Sigmoid colon (tissue), 7 donors: Measurements from ENCODE around the gene NTN3. TPM values are rescaled to one million over a fixed set of nuclear protein-coding genes. Genes with fewer than 3 reads are reported as not detected.
A peak's percentile ranks its signal among the peaks of the same experiment; 100 is the strongest.

Experiments used
- DNase-seq: peaks from one replicate; pipeline ENCODE4 v3.0.0-alpha.2; 2019
- H3K27ac ChIP-seq, 4 donors: fragments of 200-600 bp; sonication (generic); one replicate each; pipeline ENCODE4 v1.5.1; 2016 to 2019; ENCODE audit warnings: mild to moderate bottlenecking in 1 of 4
- H3K27me3 ChIP-seq, 3 donors: fragments of 200-600 bp; sonication (generic); one replicate each; pipeline ENCODE4 v1.5.1; 2019; ENCODE audit warnings: mild to moderate bottlenecking in 1 of 3
- H3K36me3 ChIP-seq, 4 donors: fragments of 200-600 bp; sonication (generic); one replicate each; pipeline ENCODE4 v1.5.1; 2016 to 2019
- H3K4me1 ChIP-seq, 4 donors: fragments of 200-600 bp; sonication (generic); one replicate each; pipeline ENCODE4 v1.5.1; 2017 to 2019
- H3K4me3 ChIP-seq, 4 donors: fragments of 200-600 bp; sonication (generic); one replicate each; pipeline ENCODE4 v1.5.1; 2017 to 2019; ENCODE audit warnings: mild to moderate bottlenecking in 2 of 4, moderate library complexity in 1 of 4
- H3K9me3 ChIP-seq, 4 donors: fragments of 200-600 bp in 3 of 4; sonication (generic) in 3 of 4; one replicate each; pipeline versions ENCODE4 v1.5.1 to v1.6.1; 2013 to 2019
- EP300 ChIP-seq, 4 donors: sonication (generic); formaldehyde crosslinking; IDR thresholded peaks; one replicate each; pipeline ENCODE4 v1.6.1; 2017; ENCODE audit warnings: antibody characterized with exemption in 4 of 4
- POLR2A ChIP-seq, 2 donors: fragments of 450-650 bp; IDR thresholded peaks; one replicate each; pipeline ENCODE4 v1.6.1; 2016; ENCODE audit warnings: antibody characterized with exemption in 2 of 2, mild to moderate bottlenecking in 2 of 2, moderate library complexity in 2 of 2
- POLR2AphosphoS5 ChIP-seq, 4 donors: sonication (generic); formaldehyde crosslinking; IDR thresholded peaks; one replicate each; pipeline ENCODE4 v1.6.1; 2017; ENCODE audit warnings: antibody characterized with exemption in 4 of 4
- WGBS, 2 donors: extraction: QIAGEN DNeasy Blood & Tissue Kit; methylation state at CpG; one replicate each; pipeline ENCODE4 v1.1.7; 2013; 5-methylcytosine and 5-hydroxymethylcytosine counted together
- intact Hi-C: fragments of 100-400 bp; cut with DNase I; formaldehyde crosslinking; loops from one replicate; pipeline ENCODE4 v1.15.1; 2023
- polyA plus RNA-seq, 3 donors: library from polyadenylated mRNA; stranded (reverse); fragments of 200-250 nt; gene quantifications; one replicate each; pipeline ENCODE4 v1.2.3, GENCODE V29; 2013
- total RNA-seq, 4 donors: library from RNA; depleted of rRNA; stranded (reverse); fragments of >200 nt; gene quantifications; one replicate each; pipeline ENCODE4 v1.1.0, GENCODE V29; 2016
- TF ChIP-seq, protein P1 (sequence below), 4 experiments: fragments of 450-650 bp in 3 of 4; fragments of 200-600 bp in 1 of 4; IDR thresholded peaks; one replicate each; pipeline ENCODE4 v1.5.1; 2016 to 2019; ENCODE audit warnings: antibody characterized with exemption in 4 of 4, mild to moderate bottlenecking in 3 of 4, moderate library complexity in 2 of 4
- donor health status: healthy with polysubstance abuse.
- donor health status: Bipolar disorder and iron deficiency.
- donor health status: healthy.

NTN3 gene
- total and polyA plus RNA-seq, 7 donors = 0.13 to 0.83 TPM; not detected in 5

DNA sequence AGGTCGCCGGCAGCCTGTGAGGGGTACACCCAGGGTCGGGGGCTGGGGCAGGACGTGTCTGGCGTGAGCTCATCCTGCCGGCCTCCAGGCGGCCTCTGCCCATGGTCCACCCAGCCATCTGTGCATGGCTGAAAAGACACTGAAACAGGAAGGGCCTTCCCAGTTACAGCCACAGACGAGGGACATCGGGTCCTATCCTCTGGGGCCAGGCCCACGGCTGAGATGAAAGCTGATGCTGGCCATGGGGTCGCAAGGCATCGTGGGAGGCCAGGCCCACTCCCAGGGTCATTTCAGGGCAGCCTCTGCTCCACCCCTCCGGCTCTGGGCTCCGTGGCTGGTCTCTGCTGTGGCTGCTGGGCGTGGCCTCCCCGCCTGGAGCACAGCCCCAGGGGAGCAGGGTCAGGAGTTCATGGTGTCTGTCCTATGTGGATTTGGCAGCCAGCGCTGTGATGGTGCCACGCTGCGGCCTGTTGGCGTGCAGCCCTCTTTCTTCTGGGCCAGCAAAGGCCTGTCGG lies 26.1 kb downstream of the NTN3 start:
- H3K36me3 ChIP-seq = peaks cover 0 to 29% (median 7%) of the 10 kb centered on the region in 4 donors
- H3K4me3 ChIP-seq = no peak overlapping the region
- H3K4me1 ChIP-seq = peaks cover 0 to 35% (median 25%) of the 10 kb centered on the region in 4 donors
- WGBS, 2 donors = 43 to 66% methylated on average over 21 of the region's 21 CpGs
- H3K27ac ChIP-seq = peak overlapping the region in 3 of 4 donors; percentile 16 to 27 (median 20)
- H3K9me3 ChIP-seq = no peaks in the 10 kb centered on the region
- TF ChIP-seq EP300 (IDR thresholded peaks at IDR 0.05) (no peak), POLR2AphosphoS5 (IDR thresholded peaks at IDR 0.05) (no peak), POLR2A (IDR thresholded peaks at IDR 0.05) (no peak)
- TF ChIP-seq, protein P1, sequence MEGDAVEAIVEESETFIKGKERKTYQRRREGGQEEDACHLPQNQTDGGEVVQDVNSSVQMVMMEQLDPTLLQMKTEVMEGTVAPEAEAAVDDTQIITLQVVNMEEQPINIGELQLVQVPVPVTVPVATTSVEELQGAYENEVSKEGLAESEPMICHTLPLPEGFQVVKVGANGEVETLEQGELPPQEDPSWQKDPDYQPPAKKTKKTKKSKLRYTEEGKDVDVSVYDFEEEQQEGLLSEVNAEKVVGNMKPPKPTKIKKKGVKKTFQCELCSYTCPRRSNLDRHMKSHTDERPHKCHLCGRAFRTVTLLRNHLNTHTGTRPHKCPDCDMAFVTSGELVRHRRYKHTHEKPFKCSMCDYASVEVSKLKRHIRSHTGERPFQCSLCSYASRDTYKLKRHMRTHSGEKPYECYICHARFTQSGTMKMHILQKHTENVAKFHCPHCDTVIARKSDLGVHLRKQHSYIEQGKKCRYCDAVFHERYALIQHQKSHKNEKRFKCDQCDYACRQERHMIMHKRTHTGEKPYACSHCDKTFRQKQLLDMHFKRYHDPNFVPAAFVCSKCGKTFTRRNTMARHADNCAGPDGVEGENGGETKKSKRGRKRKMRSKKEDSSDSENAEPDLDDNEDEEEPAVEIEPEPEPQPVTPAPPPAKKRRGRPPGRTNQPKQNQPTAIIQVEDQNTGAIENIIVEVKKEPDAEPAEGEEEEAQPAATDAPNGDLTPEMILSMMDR (IDR thresholded peaks at IDR 0.05) = no peak
- no peaks in the 10 kb centered on the region for H3K27me3 ChIP-seq
- no peak for DNase-seq
- intact Hi-C loops = no loop called here

DNA sequence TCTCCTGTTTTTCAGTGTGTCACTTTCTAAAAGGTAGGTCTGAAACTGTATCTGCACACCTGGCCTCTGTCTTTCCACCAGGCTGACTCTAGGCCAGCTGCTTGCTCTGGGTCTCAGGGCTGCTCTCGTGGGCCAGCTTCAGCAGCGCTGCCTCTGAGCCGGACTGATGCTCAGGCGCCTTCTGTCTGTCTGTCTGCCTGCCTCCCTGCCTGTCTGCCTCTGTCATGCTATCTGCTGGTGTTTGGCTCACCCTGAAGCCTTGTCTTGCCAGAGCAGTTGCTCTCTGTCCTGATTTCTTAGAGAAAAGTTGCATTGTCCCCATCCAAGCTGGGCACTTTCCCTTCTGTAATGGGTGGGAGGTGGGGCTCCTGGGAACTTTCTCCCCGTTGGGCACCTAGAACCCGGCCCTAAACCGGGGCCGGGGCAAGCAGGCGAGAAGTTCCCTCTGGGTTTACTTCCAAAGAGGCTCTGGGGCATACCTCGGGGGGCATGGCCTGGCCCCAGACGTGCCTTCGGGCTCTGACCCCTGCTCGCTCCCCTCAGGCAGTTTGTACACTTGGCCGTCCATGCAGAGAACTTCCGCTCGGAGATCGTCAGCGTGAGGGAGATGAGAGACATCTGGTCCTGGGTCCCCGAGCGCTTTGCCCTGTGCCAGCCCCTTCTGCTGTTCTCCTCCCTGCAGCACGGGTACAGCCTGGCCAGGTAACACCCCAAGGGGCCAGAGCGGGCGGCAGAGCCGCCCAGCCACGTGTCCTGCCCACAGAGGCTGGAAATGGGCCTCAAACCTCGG lies 26.8 kb downstream of the NTN3 start:
- WGBS, 2 donors = 88 to 91% methylated on average over 26 of the region's 26 CpGs
- peaks cover 0 to 29% (median 7%) of the 10 kb centered on the region in 4 donors for H3K36me3 ChIP-seq
- no peaks in the 10 kb centered on the region for H3K27me3 ChIP-seq
- intact Hi-C loops = no loop called here
- H3K4me1 ChIP-seq = peaks cover 0 to 42% (median 25%) of the 10 kb centered on the region in 4 donors
- H3K9me3 ChIP-seq = no peaks in the 10 kb centered on the region
- no peak overlapping the region for H3K4me3 ChIP-seq
- TF ChIP-seq, protein P1 (IDR thresholded peaks at IDR 0.05) = no peak
- TF ChIP-seq EP300 (IDR thresholded peaks at IDR 0.05) (no peak), POLR2AphosphoS5 (IDR thresholded peaks at IDR 0.05) (no peak), POLR2A (IDR thresholded peaks at IDR 0.05) (no peak)
- H3K27ac ChIP-seq = peak overlapping the region in 3 of 4 donors; percentile 12 to 21 (median 20)
- no peak for DNase-seq

DNA sequence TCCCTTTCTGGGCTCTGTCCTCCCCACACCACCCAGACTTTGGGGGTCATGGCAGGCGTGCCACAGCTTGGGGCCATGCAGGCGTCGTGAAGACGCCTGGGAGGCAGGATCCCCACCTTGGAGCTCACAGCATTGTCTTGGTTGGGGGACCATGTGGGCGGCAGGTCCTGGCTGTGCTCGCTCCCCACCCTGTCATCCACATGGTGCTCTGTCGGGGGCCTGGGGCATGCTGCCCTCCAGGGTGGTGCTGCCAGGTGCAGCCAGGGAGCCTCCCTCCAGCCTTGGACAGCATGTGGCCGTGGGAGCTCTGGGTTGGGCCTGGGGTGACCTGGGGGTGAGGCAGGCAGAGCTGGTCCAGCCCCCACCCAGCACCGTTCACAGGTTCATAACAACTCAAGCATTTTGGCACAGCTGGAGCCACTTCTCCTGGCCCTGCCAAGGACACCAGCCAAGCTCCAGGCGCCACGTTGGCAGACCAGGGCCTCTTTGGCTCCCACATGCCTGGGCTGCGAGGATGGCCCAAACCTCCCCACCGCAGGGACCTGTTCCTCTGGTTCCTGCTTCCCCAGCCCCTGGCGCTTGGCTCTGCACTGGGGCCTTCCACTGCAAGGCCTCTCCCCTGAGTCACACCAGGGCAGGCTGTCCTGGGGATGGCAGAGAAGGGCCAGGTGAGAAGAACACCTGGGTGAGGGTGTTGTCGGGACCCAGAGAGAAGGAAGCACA lies 27.6 kb downstream of the NTN3 start:
- intact Hi-C loops = no loop called here
- Histone ChIP-seq H3K9me3 (no peaks in the 10 kb centered on the region), H3K4me1 (peaks cover 0 to 45% (median 25%) of the 10 kb centered on the region in 4 donors), H3K36me3 (peaks cover 0 to 29% (median 7%) of the 10 kb centered on the region in 4 donors), H3K27me3 (no peaks in the 10 kb centered on the region), H3K27ac (peak overlapping the region in 2 of 4 donors; percentile 12 to 21), H3K4me3 (no peak overlapping the region)
- DNase-seq = no peak
- no peak for TF ChIP-seq EP300 (IDR thresholded peaks at IDR 0.05)
- WGBS, 2 donors = 90 to 91% methylated on average over 15 of the region's 15 CpGs

DNA sequence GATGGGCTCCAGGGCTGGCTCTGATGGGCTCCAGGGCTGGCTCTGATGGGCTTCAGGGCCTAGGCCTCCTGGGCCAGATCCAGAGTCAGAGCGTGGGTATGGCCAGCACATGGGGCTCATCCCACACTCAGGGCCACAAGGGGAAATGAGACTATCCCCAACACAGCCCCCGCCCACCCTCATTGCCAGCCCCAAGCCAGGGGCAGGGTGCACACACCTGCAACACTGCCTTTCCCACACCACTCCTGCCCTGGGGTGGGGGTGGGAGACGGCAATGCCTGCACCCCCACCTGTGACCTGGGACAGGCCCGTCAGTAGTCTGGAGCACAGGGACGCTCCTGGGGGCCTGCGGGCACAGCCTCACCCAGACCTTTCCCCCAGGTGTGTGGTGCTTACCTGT lies 28.4 kb downstream of the NTN3 start:
- Histone ChIP-seq H3K4me1 (peaks cover 0 to 45% (median 25%) of the 10 kb centered on the region in 4 donors), H3K27ac (peak overlapping the region in 1 of 4 donors; percentile 14), H3K36me3 (peaks cover 0 to 29% (median 7%) of the 10 kb centered on the region in 4 donors), H3K4me3 (no peak overlapping the region), H3K9me3 (no peaks in the 10 kb centered on the region), H3K27me3 (no peaks in the 10 kb centered on the region)
- WGBS, 2 donors = 92 to 96% methylated on average over 6 of the region's 6 CpGs
- TF ChIP-seq POLR2AphosphoS5 (IDR thresholded peaks at IDR 0.05) = no peak
- TF ChIP-seq EP300 (IDR thresholded peaks at IDR 0.05) = no peak
- TF ChIP-seq POLR2A (IDR thresholded peaks at IDR 0.05) = no peak
- TF ChIP-seq, protein P1 (IDR thresholded peaks at IDR 0.05) = no peak
- intact Hi-C loops = no loop called here
- no peak for DNase-seq
